ENCODE data around the gene NR3C1.

Gene NR3C1

DNA sequence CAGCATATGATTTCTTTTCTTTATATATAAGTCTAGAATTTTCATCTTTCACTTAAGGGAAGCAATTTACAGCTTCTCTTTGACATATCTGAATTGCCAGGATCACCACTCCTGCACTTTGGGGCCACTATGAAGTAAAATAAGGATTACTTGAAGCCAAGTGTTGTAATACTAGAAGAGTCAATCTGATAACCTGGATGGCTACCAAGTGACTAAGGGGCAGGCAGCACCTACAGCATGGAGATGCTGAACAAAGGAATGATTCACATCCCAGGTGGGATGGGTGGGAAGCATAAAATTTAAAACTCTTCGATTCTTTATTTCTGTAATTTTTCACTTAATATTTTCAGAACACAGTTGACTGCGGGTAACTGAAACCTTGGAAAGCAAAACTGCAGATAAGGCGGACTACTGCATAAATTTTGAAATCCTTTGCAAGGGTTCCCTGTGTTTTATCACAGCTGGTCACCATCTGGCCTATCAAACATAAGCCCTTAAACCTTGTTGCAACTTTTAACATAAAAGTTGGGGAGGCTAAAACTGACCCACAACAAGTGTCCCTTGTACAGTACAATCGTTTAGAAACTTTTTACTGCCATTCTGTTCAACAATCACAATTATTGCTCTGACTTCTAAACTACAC lies 31.2 kb downstream of the NR3C1 start:
- H3K4me1 Mint-ChIP-seq, result peaks cover 16% of the 10 kb centered on the region

DNA sequence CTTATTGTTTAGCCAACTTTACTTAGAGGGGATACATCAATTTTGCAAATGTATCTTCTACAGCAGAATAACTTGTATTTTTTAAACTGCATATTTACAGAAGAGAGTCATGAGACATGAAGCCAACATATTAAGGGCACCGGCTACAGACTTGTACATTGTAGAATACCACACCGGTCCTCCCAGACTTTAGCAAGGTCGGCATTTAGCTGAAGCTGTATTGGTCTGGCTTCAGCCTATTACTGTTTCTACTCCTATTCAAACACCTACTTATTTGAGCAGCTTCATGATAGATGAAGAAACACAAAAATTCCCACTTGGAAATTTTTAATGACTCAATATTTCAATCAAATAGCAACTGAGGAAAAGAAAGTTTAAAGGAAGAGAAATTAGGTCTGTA lies 33.0 kb downstream of the NR3C1 start:
- peaks cover 14% of the 10 kb centered on the region for H3K36me3 Mint-ChIP-seq (ENCODE audit: low read depth)
- no peak overlapping the region for H3K4me3 Mint-ChIP-seq
- H3K27ac Mint-ChIP-seq, result no peak overlapping the region
- no peaks in the 10 kb centered on the region for H3K27me3 Mint-ChIP-seq (ENCODE audit: low read depth)
- TF ChIP-seq, protein P1, sequence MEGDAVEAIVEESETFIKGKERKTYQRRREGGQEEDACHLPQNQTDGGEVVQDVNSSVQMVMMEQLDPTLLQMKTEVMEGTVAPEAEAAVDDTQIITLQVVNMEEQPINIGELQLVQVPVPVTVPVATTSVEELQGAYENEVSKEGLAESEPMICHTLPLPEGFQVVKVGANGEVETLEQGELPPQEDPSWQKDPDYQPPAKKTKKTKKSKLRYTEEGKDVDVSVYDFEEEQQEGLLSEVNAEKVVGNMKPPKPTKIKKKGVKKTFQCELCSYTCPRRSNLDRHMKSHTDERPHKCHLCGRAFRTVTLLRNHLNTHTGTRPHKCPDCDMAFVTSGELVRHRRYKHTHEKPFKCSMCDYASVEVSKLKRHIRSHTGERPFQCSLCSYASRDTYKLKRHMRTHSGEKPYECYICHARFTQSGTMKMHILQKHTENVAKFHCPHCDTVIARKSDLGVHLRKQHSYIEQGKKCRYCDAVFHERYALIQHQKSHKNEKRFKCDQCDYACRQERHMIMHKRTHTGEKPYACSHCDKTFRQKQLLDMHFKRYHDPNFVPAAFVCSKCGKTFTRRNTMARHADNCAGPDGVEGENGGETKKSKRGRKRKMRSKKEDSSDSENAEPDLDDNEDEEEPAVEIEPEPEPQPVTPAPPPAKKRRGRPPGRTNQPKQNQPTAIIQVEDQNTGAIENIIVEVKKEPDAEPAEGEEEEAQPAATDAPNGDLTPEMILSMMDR (IDR thresholded peaks at IDR 0.05; ENCODE audit: unreplicated experiment in 3 of 3), result no peak
- peaks cover 15% of the 10 kb centered on the region for H3K4me1 Mint-ChIP-seq
- peaks cover 18% of the 10 kb centered on the region for H3K9me3 Mint-ChIP-seq

More for the DNA sequence above, 31.2 kb downstream of the NR3C1 start:
- Mint-ChIP-seq H3K36me3 (ENCODE audit: low read depth) (peaks cover 10% of the 10 kb centered on the region), H3K27me3 (ENCODE audit: low read depth) (no peaks in the 10 kb centered on the region), H3K4me3 (no peak overlapping the region), H3K9me3 (peaks cover 4% of the 10 kb centered on the region), H3K27ac (no peak overlapping the region)
- TF ChIP-seq, protein P1 (IDR thresholded peaks at IDR 0.05; ENCODE audit: unreplicated experiment in 3 of 3), result no peak

DNA sequence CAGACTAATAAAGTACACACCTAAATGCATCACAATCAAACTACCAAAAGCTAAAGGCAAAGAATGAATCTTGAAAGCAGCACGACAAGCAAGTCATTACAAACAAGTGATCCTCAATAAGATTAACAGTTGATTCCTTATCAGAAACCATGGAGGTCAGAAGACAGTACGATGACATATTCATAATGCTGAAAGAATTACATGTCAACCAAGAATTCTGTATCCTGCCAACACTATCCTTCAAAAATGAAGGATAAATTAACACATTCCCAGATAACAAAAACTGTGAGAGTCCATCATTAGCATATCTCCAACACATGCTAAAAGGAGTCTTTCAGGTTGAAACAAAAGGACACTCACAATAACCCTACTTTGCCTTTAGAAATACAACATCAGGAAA lies 39.4 kb downstream of the NR3C1 start:
- Mint-ChIP-seq H3K9me3 (peaks cover 34% of the 10 kb centered on the region), H3K27ac (no peak overlapping the region), H3K27me3 (ENCODE audit: low read depth) (no peaks in the 10 kb centered on the region), H3K36me3 (ENCODE audit: low read depth) (peaks cover 32% of the 10 kb centered on the region), H3K4me3 (no peak overlapping the region), H3K4me1 (peaks cover 4% of the 10 kb centered on the region)
- TF ChIP-seq, protein P1 (IDR thresholded peaks at IDR 0.05; ENCODE audit: unreplicated experiment in 3 of 3), result no peak

DNA sequence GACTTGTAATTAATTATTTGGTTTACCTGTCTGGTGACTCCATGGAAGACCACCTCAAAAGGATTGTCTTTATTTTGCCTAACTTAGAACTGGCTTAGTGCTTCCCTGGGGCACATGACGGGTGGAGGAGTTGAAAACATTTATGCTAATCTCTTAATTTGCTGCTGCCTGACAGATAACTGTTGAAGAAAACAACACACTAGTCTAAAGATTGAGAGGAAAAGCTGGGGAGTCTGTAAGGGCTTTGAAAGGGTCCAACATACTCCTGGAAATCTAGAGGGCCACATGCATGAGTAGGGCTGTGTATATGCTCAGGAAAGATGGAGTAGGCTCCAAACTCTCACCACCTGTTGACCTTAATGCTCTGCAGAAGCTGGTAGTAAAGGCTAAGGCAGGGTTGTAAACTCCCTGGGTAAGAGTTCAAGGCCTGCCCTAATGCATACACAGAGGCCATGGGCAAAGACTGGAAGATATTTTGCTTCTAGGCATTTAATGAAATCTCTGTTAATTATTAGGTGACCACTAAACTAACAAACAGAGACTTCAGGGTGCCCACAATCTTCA lies 40.7 kb downstream of the NR3C1 start:
- H3K27me3 Mint-ChIP-seq (ENCODE audit: low read depth), result no peaks in the 10 kb centered on the region

DNA sequence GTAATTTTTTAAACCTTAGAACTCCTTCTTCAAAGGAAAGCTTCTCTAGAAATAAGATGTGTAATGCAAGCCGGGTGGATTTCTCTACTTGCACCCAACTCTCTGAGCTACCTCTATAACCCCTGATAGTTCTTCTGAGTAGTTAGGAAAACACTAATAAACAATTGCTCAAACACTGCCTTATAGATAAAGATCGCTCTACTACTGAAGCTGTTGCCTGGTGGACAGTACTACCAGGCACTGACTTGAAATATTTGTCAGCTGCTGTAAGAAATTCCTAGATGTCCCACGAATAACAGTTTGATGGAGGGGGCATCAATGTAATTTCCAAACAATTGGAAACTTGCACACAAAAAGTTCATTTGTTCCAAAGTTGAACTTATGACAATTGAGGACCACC lies 42.0 kb downstream of the NR3C1 start:
- Mint-ChIP-seq H3K4me1 (peaks cover 18% of the 10 kb centered on the region), H3K36me3 (ENCODE audit: low read depth) (peaks cover 19% of the 10 kb centered on the region), H3K9me3 (peaks cover 23% of the 10 kb centered on the region), H3K4me3 (no peak overlapping the region), H3K27me3 (ENCODE audit: low read depth) (no peaks in the 10 kb centered on the region), H3K27ac (no peak overlapping the region)
- TF ChIP-seq, protein P1 (IDR thresholded peaks at IDR 0.05; ENCODE audit: unreplicated experiment in 3 of 3), result no peak

More for the DNA sequence above, 40.7 kb downstream of the NR3C1 start:
- peaks cover 23% of the 10 kb centered on the region for H3K36me3 Mint-ChIP-seq (ENCODE audit: low read depth)
- H3K4me3 Mint-ChIP-seq, result no peak overlapping the region
- H3K4me1 Mint-ChIP-seq, result peaks cover 10% of the 10 kb centered on the region
- H3K9me3 Mint-ChIP-seq, result peaks cover 30% of the 10 kb centered on the region
- no peak overlapping the region for H3K27ac Mint-ChIP-seq
- TF ChIP-seq, protein P1 (IDR thresholded peaks at IDR 0.05; ENCODE audit: unreplicated experiment in 3 of 3), result no peak

DNA sequence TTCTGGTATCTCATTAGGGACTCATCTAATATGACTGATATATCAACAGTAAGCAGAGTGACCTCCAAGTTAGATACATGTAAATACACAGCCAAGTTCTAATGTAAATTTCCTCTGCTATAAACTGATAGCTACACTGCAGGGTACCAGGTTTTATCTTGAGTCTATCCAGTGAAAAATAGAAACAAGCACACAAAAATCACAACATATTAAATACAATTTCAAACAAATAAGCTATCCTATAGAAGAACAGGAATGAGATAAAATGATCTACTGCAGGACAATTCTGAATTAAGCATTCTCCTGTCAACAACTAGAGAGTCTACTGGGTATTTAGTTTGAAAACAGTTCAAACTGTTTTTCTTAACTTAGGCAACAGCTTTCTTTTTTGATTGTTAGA lies 42.7 kb downstream of the NR3C1 start:
- Mint-ChIP-seq H3K4me3 (no peak overlapping the region), H3K4me1 (peaks cover 23% of the 10 kb centered on the region), H3K27me3 (ENCODE audit: low read depth) (no peaks in the 10 kb centered on the region), H3K36me3 (ENCODE audit: low read depth) (peaks cover 19% of the 10 kb centered on the region), H3K9me3 (peaks cover 19% of the 10 kb centered on the region), H3K27ac (peak overlapping the region in 1 of 3 experiments; percentile 24)
- TF ChIP-seq, protein P1 (IDR thresholded peaks at IDR 0.05; ENCODE audit: unreplicated experiment in 3 of 3), result no peak
